ENCODE results near the gene WFDC13. TPM values are rescaled to one million over a fixed set of nuclear protein-coding genes. Genes with fewer than 3 reads are reported as not detected.
"Not testable (repeated sequence)": the region's sequence is repeated elsewhere in the genome, so short reads cannot be mapped to it uniquely, and the experiment has no call there.

The WFDC13 gene, protein sequence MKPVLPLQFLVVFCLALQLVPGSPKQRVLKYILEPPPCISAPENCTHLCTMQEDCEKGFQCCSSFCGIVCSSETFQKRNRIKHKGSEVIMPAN
- not detected for total RNA-seq
- polyA plus RNA-seq (2013, experiment 1 of 2), result not detected
- polyA plus RNA-seq (2013, experiment 2 of 2), result not detected
- long read RNA-seq, experiment 1, result 0 reads
- long read RNA-seq, experiment 2, result 0 reads
- long read RNA-seq, experiment 3, result 0 reads
- long read RNA-seq, experiment 4, result 0 reads

DNA sequence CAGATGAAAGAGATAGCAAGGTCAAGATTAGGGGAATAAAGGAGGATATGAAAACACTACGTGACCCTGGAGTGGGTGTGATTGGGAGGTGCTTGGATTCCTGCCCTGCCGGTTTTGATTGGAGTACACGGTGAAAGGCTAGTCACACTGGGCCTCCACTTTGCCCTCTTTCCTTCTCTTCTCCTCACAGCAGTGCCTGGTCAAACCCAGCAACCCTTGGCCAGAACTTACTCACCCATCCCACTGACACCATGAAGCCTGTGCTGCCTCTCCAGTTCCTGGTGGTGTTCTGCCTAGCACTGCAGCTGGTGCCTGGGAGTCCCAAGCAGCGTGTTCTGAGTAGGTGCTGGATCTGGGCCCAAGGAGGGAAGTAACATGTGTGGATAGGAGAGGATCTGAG is at the start of gene WFDC13:
Gene WFDC13 (plus strand): TSS at position 166 of the 400 bp plus-strand sequence. CDS start 86 bp downstream, at position 252.
- Histone ChIP-seq H3K9ac (ENCODE audit: extremely low read depth, low read length, poor library complexity, severe bottlenecking) (no peak within 1 kb of the TSS), H3K4me3 (ENCODE audit: low read length) (no peak within 1 kb of the TSS), H3K27me3 (ENCODE audit: control insufficient read depth, insufficient read depth, low read length, poor library complexity, severe bottlenecking) (no peaks in the 10 kb centered on the region), H3K9me3 (ENCODE audit: control insufficient read depth, low read length) (no peaks in the 10 kb centered on the region), H3K4me1 (ENCODE audit: control insufficient read depth, insufficient read depth, low read length) (peaks cover 4% of the 10 kb centered on the region), H3K36me3 (ENCODE audit: control insufficient read depth, insufficient read depth, low read length) (no peaks in the 10 kb centered on the region), H3K27ac (ENCODE audit: low read depth, low read length) (no peak within 1 kb of the TSS)
- H3K9me3 Mint-ChIP-seq, result peaks cover 2% of the 10 kb centered on the region
- no peak within 1 kb of the TSS for H3K4me3 Mint-ChIP-seq
- DNase-seq, result no peak
- TF ChIP-seq, protein P1, sequence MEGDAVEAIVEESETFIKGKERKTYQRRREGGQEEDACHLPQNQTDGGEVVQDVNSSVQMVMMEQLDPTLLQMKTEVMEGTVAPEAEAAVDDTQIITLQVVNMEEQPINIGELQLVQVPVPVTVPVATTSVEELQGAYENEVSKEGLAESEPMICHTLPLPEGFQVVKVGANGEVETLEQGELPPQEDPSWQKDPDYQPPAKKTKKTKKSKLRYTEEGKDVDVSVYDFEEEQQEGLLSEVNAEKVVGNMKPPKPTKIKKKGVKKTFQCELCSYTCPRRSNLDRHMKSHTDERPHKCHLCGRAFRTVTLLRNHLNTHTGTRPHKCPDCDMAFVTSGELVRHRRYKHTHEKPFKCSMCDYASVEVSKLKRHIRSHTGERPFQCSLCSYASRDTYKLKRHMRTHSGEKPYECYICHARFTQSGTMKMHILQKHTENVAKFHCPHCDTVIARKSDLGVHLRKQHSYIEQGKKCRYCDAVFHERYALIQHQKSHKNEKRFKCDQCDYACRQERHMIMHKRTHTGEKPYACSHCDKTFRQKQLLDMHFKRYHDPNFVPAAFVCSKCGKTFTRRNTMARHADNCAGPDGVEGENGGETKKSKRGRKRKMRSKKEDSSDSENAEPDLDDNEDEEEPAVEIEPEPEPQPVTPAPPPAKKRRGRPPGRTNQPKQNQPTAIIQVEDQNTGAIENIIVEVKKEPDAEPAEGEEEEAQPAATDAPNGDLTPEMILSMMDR (conservative IDR thresholded peaks at IDR 0.05), result no peak
- WGBS, 2 experiments (ENCODE audit: insufficient coverage in 1 of 2, insufficient read length in 1 of 2), result 88% methylated on average over 4 of the region's 4 CpGs; no CpG with 5 or more reads in 1 of the 2 experiments
- peaks cover 4% of the 10 kb centered on the region for H3K4me1 Mint-ChIP-seq
- peaks cover 4% of the 10 kb centered on the region for H3K27me3 Mint-ChIP-seq (ENCODE audit: insufficient read depth)
- peaks cover 2% of the 10 kb centered on the region for H3K36me3 Mint-ChIP-seq (ENCODE audit: low read depth)
- no peak within 1 kb of the TSS for H3K27ac Mint-ChIP-seq

DNA sequence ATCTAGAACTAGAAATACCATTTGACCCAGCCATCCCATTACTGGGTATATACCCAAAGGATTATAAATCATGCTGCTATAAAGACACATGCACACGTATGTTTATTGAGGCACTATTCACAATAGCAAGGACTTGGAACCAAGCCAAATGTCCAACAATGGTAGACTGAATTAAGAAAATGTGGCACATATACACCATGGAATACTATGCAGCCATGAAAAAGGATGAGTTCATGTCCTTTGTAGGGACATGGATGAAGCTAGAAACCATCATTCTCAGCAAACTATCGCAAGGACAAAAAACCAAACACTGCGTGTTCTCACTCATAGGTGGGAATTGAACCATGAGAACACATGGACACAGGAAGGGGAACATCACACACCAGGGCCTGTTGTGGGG is 44.8 kb upstream of the WFDC13 start:
- 83 to 100% methylated on average over 1 to 2 of the region's 3 CpGs for WGBS, 2 experiments (ENCODE audit: insufficient coverage in 1 of 2, insufficient read length in 1 of 2)
- peaks cover 25% of the 10 kb centered on the region for H3K9me3 Mint-ChIP-seq
- not testable (repeated sequence) for H3K36me3 Mint-ChIP-seq (ENCODE audit: low read depth)

DNA sequence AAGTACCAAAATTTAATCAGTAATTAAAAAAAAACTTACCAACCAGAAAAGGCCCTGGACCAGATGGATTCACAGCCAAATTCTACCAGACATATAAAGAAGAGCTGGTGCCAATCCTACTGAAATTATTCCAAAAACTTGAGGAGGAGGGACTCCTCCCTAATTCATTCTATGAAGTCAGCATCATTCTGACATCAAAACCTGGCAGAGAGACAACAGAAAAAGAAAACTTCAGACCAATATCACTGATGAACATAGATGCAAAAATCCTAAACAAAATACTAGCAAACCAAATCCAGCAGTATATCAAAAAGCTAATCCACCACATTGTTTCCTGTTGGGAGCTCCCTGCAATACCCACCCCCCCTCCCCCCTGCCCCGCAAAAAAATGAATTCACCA is 31.7 kb upstream of the WFDC13 start, which contains the start of gene WFDC11:
Gene WFDC11 (minus strand): TSS at position 101 of the 400 bp plus-strand sequence. CDS start 19,639 bp downstream, outside the sequence.
- no peaks in the 10 kb centered on the region for H3K27me3 ChIP-seq (ENCODE audit: control insufficient read depth, insufficient read depth, low read length, poor library complexity, severe bottlenecking)
- WGBS, 2 experiments (ENCODE audit: insufficient coverage in 1 of 2, insufficient read length in 1 of 2), result 83% methylated on average over 1 of the region's 1 CpG; no CpG with 5 or more reads in 1 of the 2 experiments
- H3K9ac ChIP-seq (ENCODE audit: extremely low read depth, low read length, poor library complexity, severe bottlenecking), result no peak within 1 kb of the TSS
- Mint-ChIP-seq H3K27me3 (ENCODE audit: insufficient read depth) (no peaks in the 10 kb centered on the region), H3K27ac (no peak within 1 kb of the TSS), H3K9me3 (peaks cover 28% of the 10 kb centered on the region), H3K36me3 (ENCODE audit: low read depth) (peaks cover 3% of the 10 kb centered on the region), H3K4me3 (no peak within 1 kb of the TSS), H3K4me1 (no peaks in the 10 kb centered on the region)
- H3K4me1 ChIP-seq (ENCODE audit: control insufficient read depth, insufficient read depth, low read length), result no peaks in the 10 kb centered on the region
- TF ChIP-seq, protein P1 (conservative IDR thresholded peaks at IDR 0.05), result no peak
- no peak within 1 kb of the TSS for H3K27ac ChIP-seq (ENCODE audit: low read depth, low read length)
- H3K36me3 ChIP-seq (ENCODE audit: control insufficient read depth, insufficient read depth, low read length), result no peaks in the 10 kb centered on the region
- DNase-seq, result no peak
- no peak within 1 kb of the TSS for H3K4me3 ChIP-seq (ENCODE audit: low read length)
- peaks cover 14% of the 10 kb centered on the region for H3K9me3 ChIP-seq (ENCODE audit: control insufficient read depth, low read length)

More for the DNA sequence above, 44.8 kb upstream of the WFDC13 start:
- H3K4me3 ChIP-seq (ENCODE audit: low read length); H3K4me1 Mint-ChIP-seq; H3K36me3 ChIP-seq (ENCODE audit: control insufficient read depth, insufficient read depth, low read length); H3K27ac ChIP-seq (ENCODE audit: low read depth, low read length); DNase-seq; H3K27me3 Mint-ChIP-seq (ENCODE audit: insufficient read depth); H3K27me3 ChIP-seq (ENCODE audit: control insufficient read depth, insufficient read depth, low read length, poor library complexity, severe bottlenecking); H3K9me3 ChIP-seq (ENCODE audit: control insufficient read depth, low read length); H3K4me1 ChIP-seq (ENCODE audit: control insufficient read depth, insufficient read depth, low read length); H3K9ac ChIP-seq (ENCODE audit: extremely low read depth, low read length, poor library complexity, severe bottlenecking); H3K4me3 Mint-ChIP-seq; H3K27ac Mint-ChIP-seq: not testable (repeated sequence)

All from endodermal cell (in vitro differentiated cells).